NCI-H526 (cell line): ENCODE measurements around the gene OR5H15.
A peak's percentile ranks its signal among the peaks of the same experiment; 100 is the strongest.
"Not testable (repeated sequence)": the region's sequence is repeated elsewhere in the genome, so short reads cannot be mapped to it uniquely, and the experiment has no call there.

Source experiments
- DNase-seq, 2 experiments: peaks; one replicate each; lab custom pipeline; 2025; lab: John Stamatoyannopoulos, UW

OR5H15 gene

DNA sequence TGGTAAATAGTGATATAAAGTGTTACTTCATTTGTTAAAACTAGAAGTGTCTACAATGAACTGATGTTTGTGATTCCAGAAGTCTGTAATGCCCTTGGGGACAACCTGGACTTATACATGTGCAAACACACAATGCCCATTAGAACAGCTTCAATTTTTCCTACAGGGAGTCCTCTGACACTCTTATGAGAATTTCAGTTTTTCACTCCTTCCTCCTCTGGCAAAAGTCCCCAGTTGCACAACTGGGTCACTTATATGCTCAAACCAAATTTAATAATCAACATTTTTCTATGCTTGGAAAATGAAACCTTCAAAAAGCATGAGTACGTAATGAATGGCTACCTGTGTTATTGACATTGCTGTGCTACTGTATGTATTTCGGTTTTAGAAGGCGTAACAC, at the start of gene OR5H15:
Gene OR5H15, plus strand, starts transcription at position 301 of the 400 bp plus-strand sequence. CDS start 2,004 bp downstream, outside the sequence.
- DNase-seq: no peak

DNA sequence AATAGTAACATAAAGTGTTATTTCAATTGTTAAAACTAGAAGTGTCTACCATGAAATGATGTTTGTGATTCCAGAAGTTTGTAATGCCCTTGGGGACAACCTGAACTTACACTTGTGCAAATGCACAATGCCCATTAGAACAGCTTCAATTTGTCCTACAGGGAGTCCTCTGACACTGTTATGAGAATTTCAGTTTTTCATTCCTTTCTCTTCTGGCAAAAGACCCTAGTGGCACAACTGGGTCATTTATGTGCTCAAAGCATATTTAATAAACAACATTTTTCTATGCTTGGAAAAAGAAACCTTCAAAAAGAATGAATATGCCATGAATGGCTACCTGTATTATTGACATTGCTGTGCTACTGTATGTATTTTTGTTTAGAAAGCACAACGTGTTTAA, 36.1 kb upstream of the OR5H15 start, which contains the start of gene OR5H1:
Gene OR5H1, plus strand, starts transcription at position 301 of the 400 bp plus-strand sequence. CDS start 1,977 bp downstream, outside the sequence.
- DNase-seq: no peak

DNA sequence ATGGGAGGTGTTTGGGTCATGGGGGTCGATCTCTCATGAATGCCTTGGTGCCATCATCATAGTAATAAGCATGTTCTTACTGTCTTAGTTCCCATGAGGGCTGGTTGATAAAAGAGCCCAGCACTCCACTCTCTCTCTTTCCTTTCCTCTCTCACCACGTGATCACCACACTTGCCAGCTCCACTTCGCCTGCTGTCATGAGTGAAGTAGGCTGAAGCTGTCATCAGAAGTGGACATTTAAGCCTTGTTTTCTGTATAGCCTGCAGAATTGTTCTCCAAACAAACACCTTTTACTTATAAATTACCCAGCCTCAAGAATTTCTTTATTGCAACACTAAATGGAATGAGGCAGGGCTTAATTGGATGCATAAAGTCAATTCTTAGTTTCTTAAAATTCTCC, 29.9 kb upstream of the OR5H15 start:
- no peak for DNase-seq

DNA sequence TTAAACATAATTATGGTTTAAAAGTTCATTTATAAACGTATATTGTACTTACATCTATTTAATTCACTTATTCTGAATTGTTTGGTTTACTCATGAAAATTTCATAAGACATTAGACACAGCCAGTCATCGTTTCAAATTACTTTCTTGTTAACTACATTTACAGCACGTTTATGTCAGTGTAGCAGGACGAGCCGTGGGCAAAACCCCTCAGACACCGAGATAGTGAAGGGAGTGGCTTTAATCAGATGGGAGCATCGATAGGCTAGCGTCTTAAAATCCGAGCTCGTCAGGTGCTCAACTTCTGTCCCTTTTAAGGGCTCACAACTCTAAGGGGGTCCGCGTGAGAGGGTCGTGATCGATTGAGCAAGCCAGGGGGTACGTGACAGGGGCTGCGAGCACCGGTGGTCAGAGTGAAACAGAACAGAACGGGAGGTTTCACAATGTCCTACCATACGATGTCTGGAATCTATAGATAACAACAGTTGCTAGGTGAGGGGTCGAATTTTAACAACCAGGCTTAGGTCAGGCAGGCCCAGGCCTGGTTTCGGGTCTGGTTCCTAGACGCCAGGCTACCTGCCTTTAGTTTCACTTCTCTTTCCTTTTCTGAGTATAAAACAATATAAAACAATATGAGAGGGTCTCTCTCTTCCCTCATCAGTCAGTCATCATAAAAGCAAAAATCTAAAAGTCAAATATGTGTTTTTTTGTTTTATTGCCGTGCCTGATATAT, 28.5 kb upstream of the OR5H15 start:
- DNase-seq: not testable (repeated sequence)

DNA sequence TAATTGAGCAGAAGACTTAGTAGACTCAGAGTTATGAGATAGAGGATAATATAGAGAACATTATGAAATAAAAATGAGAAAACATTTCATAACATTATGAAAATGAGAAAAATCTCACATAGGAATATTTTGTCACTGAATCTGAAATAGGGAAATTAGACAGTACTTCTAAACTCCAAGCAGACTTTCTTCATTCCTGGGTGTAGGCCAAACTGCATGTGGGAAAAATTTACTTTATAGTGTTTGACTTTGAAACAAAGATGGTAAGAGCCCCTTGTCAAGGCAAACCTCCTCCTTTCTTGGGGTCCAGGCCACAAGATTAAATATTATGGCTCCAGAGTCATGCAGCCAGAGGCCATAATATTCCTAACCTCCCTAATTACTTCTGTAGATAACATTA, 26.0 kb upstream of the OR5H15 start:
- DNase-seq: no peak

DNA sequence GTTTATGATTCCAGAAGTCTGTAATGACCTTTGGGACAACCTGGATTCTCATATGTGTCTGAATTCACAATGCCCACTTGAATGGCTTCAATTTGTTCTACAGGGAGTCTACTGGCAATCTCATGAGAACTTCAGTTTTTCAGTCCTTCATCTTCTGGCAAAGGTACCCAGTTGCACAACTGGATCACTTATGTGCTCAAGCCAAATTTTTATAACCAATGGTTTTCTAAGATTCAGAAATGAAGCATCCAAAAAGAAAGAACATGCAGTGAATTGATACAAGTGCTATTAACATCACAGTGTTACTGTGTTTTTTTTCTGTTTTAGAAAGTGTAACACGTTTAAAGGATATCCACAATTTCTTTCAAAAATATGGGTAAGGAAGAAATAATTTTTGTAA, 19.3 kb upstream of the OR5H15 start, which contains the start of gene OR5H14:
Gene OR5H14, plus strand, starts transcription at position 301 of the 400 bp plus-strand sequence. CDS start 1,907 bp downstream, outside the sequence.
- DNase-seq: no peak

DNA sequence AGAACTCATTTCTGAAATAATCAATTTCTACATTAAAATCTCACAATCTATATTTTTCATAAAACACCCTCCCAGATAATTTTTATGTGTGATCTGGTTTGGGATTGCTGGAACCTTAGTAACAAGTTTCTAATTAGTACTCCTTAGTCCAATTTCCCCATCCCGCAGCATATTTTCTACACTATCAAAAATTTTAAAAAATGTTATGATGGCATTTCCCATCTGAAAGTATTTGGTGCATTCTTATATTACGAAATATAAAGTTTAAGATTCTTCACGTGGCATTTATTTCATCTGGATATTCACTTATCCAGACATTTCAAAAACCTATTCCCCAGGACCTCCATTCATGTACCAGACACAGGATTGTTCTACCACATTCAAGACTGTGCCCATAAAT, 17.7 kb upstream of the OR5H15 start:
- no peak for DNase-seq

DNA sequence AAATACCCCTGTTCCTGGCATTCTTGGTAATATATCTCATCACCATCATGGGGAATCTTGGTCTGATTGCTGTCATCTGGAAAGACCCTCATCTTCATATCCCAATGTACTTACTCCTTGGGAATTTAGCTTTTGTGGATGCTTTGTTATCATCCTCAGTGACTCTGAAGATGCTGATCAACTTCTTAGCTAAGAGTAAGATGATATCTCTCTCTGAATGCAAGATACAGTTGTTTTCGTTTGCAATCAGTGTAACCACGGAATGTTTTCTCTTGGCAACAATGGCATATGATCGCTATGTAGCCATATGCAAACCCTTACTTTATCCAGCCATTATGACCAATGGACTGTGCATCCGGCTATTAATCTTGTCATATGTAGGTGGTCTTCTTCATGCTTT, 17.0 kb upstream of the OR5H15 start:
- DNase-seq: not testable (repeated sequence)

DNA sequence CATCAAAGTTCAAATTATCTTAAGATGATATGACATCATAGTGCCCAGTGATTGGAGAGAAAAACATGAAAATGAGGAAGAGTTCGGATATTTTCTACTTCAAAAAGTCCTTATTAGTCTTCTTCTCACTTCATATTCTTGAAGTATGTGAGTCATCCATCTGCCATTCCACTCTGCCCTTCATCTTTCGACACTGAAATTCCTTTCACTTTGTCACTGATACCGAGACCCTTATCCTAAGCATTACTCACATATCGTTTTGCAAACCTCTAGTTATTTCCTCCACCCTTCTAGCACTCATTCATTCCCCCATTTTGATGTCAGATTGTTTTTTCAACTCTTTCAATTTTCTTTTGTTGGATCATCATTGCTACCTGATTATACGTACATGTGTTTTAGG, 15.3 kb upstream of the OR5H15 start:
- no peak for DNase-seq

DNA sequence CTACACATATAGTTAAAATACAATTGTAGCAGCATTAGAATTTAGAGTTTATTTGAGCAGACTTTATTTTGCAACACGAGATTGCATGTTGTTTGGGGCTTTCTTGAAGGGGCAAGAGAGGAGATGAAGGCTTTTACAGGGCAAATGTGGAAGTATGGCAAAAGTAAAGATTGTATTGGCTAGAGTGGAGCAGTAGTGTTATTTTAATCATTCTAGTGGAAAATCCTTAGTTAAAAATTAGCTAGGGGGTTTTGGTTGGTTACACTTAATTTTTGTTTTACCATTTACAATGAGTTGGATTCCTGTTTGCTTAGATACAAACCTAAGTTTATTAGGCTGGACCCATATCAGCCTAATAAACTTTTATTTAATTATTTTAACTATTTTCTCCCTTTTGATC, 4.6 kb downstream of the OR5H15 start:
- DNase-seq: no peak

DNA sequence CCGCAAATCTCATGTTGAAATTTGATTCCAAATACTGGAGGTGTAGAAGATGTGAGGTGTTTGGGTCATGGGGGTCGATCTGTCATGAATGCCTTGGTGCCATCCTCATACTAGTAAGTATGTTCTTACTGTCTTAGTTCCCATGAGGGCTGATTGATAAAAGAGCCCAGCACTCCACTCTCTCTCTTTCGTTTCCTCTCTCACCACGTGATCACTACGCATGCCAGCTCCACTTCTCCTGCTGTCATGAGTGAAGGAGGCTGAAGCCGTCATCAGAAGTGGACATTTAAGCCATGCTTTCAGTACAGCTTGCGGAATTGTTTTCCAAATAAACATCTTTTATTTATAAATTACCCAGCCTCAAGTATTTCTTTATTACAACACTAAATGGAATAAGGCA, 6.1 kb downstream of the OR5H15 start:
- DNase-seq: no peak

DNA sequence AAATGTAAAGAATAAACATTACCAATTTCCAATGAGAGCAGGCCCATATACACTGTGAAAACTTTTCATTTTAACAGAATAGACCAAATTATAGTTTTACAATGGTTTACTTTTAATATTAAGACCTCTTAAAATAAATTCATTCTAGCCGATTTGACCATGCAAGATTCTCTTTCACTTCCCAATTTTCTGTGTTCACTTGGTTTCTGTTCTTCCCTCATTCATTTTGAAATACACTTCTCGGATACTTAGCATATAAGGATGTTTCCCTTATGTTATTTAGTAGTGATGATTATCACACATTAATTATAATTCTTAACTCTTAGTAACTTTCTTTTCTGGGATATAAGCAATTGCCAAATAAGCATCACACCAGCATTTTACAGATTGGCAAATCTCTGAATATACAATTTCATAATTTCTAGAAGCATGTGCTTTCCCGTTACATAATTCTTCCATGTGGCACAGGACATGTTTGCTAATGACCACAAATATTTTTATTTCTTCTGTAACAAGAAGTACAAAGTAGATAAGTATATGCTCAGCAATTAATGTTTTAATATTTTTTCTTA, 13.9 kb downstream of the OR5H15 start:
- DNase-seq: no peak

DNA sequence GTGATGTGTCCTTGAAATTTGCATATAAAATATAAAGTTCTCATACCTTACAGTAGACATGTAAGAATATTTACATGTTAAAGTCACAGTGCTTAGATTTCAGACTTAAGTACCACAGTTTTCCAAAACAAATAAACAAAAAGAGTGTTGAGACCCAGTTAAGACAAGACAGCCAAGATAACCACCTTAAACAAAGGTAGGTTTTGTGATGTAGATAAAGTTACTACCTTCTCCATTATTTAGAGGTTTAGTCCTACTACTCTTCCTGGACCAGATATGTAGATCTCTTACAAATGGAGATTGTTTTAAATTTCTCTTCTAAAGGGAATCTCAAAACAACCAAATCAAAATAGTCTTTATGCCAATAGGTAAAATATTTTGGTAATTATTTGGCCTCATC, 15.7 kb downstream of the OR5H15 start:
- DNase-seq: no peak

DNA sequence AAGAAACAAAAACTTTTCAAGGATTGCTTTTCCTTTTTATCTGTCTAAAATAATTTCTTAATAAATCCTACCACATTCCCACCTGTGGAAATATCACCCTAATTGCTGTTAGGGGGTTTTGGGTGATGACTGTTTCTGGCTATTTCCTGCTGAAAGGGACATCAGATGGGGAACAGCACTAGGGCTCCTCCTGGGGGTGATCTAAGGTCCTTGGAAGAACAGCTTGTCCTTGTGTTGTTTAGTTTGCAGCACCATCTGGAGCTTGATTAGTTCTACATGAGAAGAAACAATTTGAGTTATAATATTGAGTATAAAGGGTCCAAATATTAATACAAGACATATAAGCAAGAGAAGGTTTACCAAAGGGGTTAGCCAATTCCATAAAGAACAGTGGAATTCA, 18.7 kb downstream of the OR5H15 start:
- DNase-seq: peak in 1 of 2 experiments; percentile 8

DNA sequence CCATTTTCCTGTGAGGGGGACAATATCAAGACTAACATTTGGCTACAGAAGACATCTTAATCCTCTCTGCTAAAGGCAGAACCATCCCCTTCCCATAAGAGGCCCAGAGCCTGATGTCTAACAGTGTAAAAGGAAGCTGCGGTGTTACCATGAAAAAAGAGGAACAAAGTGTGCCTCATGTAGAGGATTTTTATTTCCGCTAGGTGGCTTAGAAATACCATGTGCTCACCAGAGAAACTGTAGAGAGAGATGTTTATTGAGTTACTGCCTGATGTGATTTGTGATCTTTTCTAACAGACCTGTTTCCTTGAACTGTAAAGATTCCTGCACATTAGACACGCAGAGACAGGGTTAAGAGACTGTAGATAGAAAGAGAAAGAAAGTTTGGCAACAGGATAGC, 22.0 kb downstream of the OR5H15 start:
- DNase-seq: peak in 1 of 2 experiments; percentile 7

DNA sequence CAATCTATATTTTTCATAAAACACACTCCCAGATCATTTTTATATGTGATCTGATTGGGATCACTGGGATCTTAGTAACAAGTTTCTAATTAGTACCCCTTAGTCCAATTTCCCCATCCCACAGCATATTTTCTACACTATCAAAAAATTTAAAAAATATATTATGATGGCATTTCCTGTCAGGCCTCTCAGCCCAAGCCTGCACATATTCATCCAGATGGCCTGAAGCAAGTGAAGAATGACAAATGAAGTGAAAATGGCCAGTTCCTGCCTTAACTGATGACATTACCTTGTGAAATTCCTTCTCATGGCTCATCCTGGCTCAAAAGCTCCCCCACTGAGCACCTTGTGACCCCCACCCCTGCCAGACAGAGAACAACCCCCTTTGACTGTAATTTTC, 24.4 kb downstream of the OR5H15 start:
- not testable (repeated sequence) for DNase-seq

DNA sequence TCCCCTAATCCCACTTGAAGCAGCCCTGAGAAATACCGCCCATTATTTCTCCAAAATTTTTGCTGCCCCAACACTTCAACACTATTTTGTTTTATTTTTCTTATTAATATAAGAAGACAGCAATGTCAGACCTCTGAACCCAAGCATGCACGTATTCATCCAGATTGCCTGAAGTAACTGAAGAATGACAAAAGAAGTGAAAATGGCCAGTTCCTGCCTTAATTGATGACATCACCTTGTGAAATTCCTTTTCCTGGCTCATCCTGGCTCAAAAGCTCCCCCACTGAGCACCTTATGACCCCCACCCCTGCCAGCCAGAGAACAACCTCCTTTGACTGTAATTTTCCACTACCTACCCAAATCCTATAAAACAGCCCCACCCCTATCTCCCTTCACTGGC, 29.8 kb downstream of the OR5H15 start:
- not testable (repeated sequence) for DNase-seq

DNA sequence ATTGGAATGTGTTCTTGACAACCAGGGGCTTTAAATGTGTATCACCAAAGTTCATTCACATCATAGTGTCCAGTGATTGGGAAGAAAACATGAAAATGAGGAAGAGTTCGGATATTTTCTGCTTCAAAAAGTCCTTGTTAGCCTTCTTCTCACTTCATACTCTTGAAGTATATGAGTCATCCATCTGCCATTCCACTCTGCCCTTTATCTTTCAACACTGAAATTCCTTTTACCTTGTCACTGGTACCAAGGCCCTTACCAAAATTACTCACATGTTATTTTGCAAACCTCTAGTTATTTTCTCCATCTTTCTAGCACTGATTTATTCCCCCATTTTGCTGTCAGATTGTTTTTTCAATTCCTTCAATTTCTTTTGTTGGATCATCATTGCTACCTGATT, 32.5 kb downstream of the OR5H15 start:
- no peak for DNase-seq

DNA sequence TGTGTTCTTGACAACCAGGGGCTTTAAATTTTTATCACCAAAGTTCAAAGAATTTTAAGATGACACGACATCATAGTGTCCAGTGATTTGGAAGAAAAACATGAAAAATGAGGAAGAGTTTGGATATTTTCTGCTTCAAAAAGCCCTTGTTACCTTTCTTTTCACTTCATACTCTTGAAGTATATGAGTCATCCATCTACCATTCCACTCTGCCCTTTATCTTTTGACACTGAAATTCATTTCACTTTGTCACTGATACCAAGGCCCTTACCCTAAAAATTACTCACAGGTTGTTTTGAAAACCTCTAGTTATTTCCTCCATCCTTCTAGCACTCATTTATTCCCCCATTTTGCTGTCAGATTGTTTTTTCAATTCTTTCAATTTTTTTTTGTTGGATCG, 42.7 kb downstream of the OR5H15 start:
- DNase-seq: no peak

DNA sequence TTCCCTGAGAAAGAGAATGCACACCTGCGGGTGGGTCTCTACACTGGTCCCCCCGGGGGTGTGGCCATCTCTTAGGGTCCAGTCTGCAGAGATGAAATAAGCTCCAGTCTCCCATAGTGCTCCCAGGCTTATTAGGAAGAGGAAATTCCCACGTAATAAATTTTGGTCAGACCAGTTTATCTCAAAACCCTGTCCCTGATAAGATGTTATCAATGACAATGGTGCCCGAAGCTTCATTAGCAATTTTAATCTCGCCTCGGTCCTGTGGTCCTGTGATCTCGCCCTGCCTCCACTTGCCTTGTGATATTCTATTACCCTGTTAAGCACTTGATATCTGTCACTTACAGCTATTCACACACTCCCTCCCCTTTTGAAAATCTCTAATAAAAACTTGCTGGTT, 46.8 kb downstream of the OR5H15 start:
- DNase-seq: no peak

DNA sequence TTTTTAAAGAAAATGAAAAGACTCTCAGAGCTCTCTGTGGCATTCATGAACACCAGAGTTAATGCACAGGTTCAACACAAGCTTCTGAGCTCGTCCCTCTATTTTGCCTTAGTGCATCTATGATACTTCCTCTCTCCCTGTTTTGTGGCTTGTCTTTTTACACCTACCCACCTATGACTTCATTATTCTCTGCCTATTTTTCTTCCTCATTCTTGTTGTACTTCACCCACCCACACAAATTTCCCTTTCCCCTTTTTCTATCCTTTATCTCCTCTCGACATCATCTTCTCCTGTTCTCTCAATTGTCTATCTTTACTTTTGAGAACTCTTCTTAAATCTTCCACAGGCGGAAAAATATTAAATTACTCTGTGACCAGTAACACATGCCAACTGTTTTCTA, 48.6 kb downstream of the OR5H15 start:
- no peak for DNase-seq
